ENCODE measurements around the gene GOLGA1. TPM values are rescaled to one million over a fixed set of nuclear protein-coding genes. Genes with fewer than 3 reads are reported as not detected.
A peak's percentile ranks its signal among the peaks of the same experiment; 100 is the strongest.

Gene GOLGA1
- total and polyA plus RNA-seq, 2 of the 13 experiments (the other 11 are each of a cell fraction or from before 2014, with no cell fraction given), result 12.7 to 15.9 TPM

GRCh38 chr9:124868511-124869465 lies 72.1 kb downstream of the GOLGA1 start (continued):
- TF ChIP-seq TEF (CRISPR knock-in tag; IDR thresholded peaks at IDR 0.05), result no peak
- TF ChIP-seq NFYB (CRISPR knock-in tag; IDR thresholded peaks at IDR 0.05), result no peak
- no peak for TF ChIP-seq ZNF20 (CRISPR knock-in tag; IDR thresholded peaks at IDR 0.05)
- TF ChIP-seq ZNF790 (CRISPR knock-in tag; IDR thresholded peaks at IDR 0.05; ENCODE audit: borderline replicate concordance), result no peak
- TF ChIP-seq PREB (CRISPR knock-in tag; IDR thresholded peaks at IDR 0.05), result no peak
- TF ChIP-seq ZNF678 (CRISPR knock-in tag; IDR thresholded peaks at IDR 0.05), result no peak
- peak; percentile 95 for TF ChIP-seq GABPB1 (CRISPR knock-in tag; IDR thresholded peaks at IDR 0.05)
- TF ChIP-seq ZFY (CRISPR knock-in tag; IDR thresholded peaks at IDR 0.05), result peak; percentile 92
- peak; percentile 68 for TF ChIP-seq HIVEP1 (CRISPR knock-in tag; IDR thresholded peaks at IDR 0.05)
- no peak for TF ChIP-seq ZNF761 (CRISPR knock-in tag; conservative IDR thresholded peaks at IDR 0.05)
- TF ChIP-seq, protein P1, sequence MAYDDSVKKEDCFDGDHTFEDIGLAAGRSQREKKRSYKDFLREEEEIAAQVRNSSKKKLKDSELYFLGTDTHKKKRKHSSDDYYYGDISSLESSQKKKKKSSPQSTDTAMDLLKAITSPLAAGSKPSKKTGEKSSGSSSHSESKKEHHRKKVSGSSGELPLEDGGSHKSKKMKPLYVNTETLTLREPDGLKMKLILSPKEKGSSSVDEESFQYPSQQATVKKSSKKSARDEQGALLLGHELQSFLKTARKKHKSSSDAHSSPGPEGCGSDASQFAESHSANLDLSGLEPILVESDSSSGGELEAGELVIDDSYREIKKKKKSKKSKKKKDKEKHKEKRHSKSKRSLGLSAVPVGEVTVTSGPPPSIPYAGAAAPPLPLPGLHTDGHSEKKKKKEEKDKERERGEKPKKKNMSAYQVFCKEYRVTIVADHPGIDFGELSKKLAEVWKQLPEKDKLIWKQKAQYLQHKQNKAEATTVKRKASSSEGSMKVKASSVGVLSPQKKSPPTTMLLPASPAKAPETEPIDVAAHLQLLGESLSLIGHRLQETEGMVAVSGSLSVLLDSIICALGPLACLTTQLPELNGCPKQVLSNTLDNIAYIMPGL (CRISPR knock-in tag; IDR thresholded peaks at IDR 0.05; ENCODE audit: borderline replicate concordance in 1 of 2, low read depth in 1 of 2), result peak; percentile 52 to 77; a peak in 3 of 4 replicates
- TF ChIP-seq STAT6 (CRISPR knock-in tag; IDR thresholded peaks at IDR 0.05; ENCODE audit: borderline replicate concordance), result no peak; the same call in 1 of the 2 replicates
- TF ChIP-seq POLR2AphosphoS5 (IDR thresholded peaks at IDR 0.05; ENCODE audit: low read depth, low read length), result peak; percentile 85
- TF ChIP-seq GATAD2A (CRISPR knock-in tag; IDR thresholded peaks at IDR 0.05), result no peak
- TF ChIP-seq ZNF276 (CRISPR knock-in tag; IDR thresholded peaks at IDR 0.05; ENCODE audit: low read depth), result no peak
- peak; percentile 72; the same call in 1 of the 2 replicates for TF ChIP-seq ZNF329 (CRISPR knock-in tag; IDR thresholded peaks at IDR 0.05; ENCODE audit: low read depth)
- TF ChIP-seq, protein P2, sequence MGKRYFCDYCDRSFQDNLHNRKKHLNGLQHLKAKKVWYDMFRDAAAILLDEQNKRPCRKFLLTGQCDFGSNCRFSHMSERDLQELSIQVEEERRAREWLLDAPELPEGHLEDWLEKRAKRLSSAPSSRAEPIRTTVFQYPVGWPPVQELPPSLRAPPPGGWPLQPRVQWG (CRISPR knock-in tag; IDR thresholded peaks at IDR 0.05; ENCODE audit: borderline replicate concordance, low read depth), result no peak
- peak; percentile 71 for TF ChIP-seq HOXA3 (CRISPR knock-in tag; IDR thresholded peaks at IDR 0.05)
- TF ChIP-seq CAMTA2 (CRISPR knock-in tag; IDR thresholded peaks at IDR 0.05; ENCODE audit: borderline replicate concordance), result no peak
- no peak for TF ChIP-seq SNAI1 (CRISPR knock-in tag; IDR thresholded peaks at IDR 0.05; ENCODE audit: borderline replicate concordance)

Data from HepG2 (cell line).